GM23248 (cell line): Measurements from ENCODE around the gene WSCD1. TPM values are rescaled to one million over a fixed set of nuclear protein-coding genes. Genes with fewer than 3 reads are reported as not detected.

Experiments
- DNase-seq: peaks from one replicate; pipeline ENCODE4 v3.0.0-alpha.2; 2015
- H2AFZ ChIP-seq: fragments of 200-600 bp; sonication (generic); 2 replicates; pipeline ENCODE4 v1.6.1; 2016; ENCODE audit warnings: antibody characterized with exemption
- H3F3A ChIP-seq: fragments of 200-600 bp; sonication (generic); 2 replicates; pipeline ENCODE4 v1.6.1; 2016; ENCODE audit warnings: mild to moderate bottlenecking, antibody characterized with exemption, mixed run types; ENCODE audit not compliant: insufficient read depth
- H3K27ac ChIP-seq: fragments of 200-600 bp; sonication (generic); 2 replicates; pipeline ENCODE4 v1.5.1; 2016; ENCODE audit warnings: mild to moderate bottlenecking
- H3K27me3 ChIP-seq: fragments of 200-600 bp; sonication (generic); replicated peaks from 2 replicates; pipeline ENCODE4 v1.6.1; 2016; ENCODE audit warnings: mild to moderate bottlenecking; ENCODE audit not compliant: insufficient read depth
- H3K36me3 ChIP-seq: fragments of 200-600 bp; sonication (generic); 2 replicates; pipeline ENCODE4 v1.6.1; 2016; ENCODE audit warnings: low read depth, mild to moderate bottlenecking
- H3K4me1 ChIP-seq: fragments of 200-600 bp; sonication (generic); 2 replicates; pipeline ENCODE4 v1.6.1; 2016; ENCODE audit warnings: mild to moderate bottlenecking; ENCODE audit not compliant: insufficient read depth
- H3K4me2 ChIP-seq: fragments of 200-600 bp; sonication (generic); one replicate; pipeline ENCODE4 v1.6.1; 2016; ENCODE audit warnings: mild to moderate bottlenecking; ENCODE audit not compliant: unreplicated experiment
- H3K4me3 ChIP-seq: fragments of 200-600 bp; sonication (generic); 2 replicates; pipeline ENCODE4 v1.5.1; 2016; ENCODE audit warnings: mild to moderate bottlenecking
- H3K79me2 ChIP-seq: fragments of 200-600 bp; sonication (generic); 2 replicates; pipeline ENCODE4 v1.6.1; 2016; ENCODE audit warnings: mild to moderate bottlenecking; ENCODE audit not compliant: insufficient read depth
- H3K9ac ChIP-seq: fragments of 200-600 bp; sonication (generic); 2 replicates; pipeline ENCODE4 v1.6.1; 2016; ENCODE audit warnings: mild to moderate bottlenecking
- H3K9me2 ChIP-seq: fragments of 200-600 bp; sonication (generic); 2 replicates; pipeline ENCODE4 v1.6.1; 2016; ENCODE audit warnings: mixed run types, mild to moderate bottlenecking, moderate library complexity; ENCODE audit not compliant: insufficient read depth
- H3K9me3 ChIP-seq: fragments of 200-600 bp; sonication (generic); one replicate; pipeline ENCODE4 v1.6.1; 2017; ENCODE audit warnings: low read depth
- H4K20me1 ChIP-seq: fragments of 200-600 bp; sonication (generic); 2 replicates; pipeline ENCODE4 v1.6.0; 2016; ENCODE audit not compliant: insufficient read depth
- EZH2 ChIP-seq: fragments of 200-600 bp; sonication (generic); IDR thresholded peaks from 2 replicates; pipeline ENCODE4 v1.6.1; 2018; ENCODE audit warnings: antibody characterized with exemption, mild to moderate bottlenecking; ENCODE audit not compliant: insufficient read depth, poor library complexity, severe bottlenecking
- EZH2phosphoT487 ChIP-seq: fragments of 200-600 bp; sonication (generic); IDR thresholded peaks from 2 replicates; pipeline ENCODE4 v1.6.1; 2018; ENCODE audit warnings: antibody characterized with exemption, moderate library complexity, mild to moderate bottlenecking, low read depth; ENCODE audit not compliant: insufficient read depth
- WGBS, 2 experiments: methylation state at CpG; one replicate each; pipeline ENCODE4 v1.1.6; 2015 to 2017; ENCODE audit warnings: low lambda C conversion rate in 2 of 2, low coverage in 1 of 2; ENCODE audit errors: missing lambda C conversion rate in 2 of 2; 5-methylcytosine and 5-hydroxymethylcytosine counted together
- in situ Hi-C: fragments of 300-500 bp; cut with MboI; formaldehyde crosslinking; loops from 2 replicates; pipeline ENCODE4 v1.15.0; 2020
- polyA plus RNA-seq: library from polyadenylated mRNA; unstranded; fragments of >200 nt; fragmentation: Nextera tagmentation; extraction: Ambion mirVana; gene quantifications from 2 replicates; pipeline ENCODE4 v1.2.1, GENCODE V29; 2016
- total RNA-seq: library from RNA; depleted of rRNA; stranded (reverse); fragments of >200 nt; shearing (Covaris generic); gene quantifications from 2 replicates; pipeline ENCODE4 v1.2.3, GENCODE V29; 2014

The WSCD1 gene
- total and polyA plus RNA-seq, 2 experiments from 2014 or later = 0.11 TPM; not detected in 1

DNA sequence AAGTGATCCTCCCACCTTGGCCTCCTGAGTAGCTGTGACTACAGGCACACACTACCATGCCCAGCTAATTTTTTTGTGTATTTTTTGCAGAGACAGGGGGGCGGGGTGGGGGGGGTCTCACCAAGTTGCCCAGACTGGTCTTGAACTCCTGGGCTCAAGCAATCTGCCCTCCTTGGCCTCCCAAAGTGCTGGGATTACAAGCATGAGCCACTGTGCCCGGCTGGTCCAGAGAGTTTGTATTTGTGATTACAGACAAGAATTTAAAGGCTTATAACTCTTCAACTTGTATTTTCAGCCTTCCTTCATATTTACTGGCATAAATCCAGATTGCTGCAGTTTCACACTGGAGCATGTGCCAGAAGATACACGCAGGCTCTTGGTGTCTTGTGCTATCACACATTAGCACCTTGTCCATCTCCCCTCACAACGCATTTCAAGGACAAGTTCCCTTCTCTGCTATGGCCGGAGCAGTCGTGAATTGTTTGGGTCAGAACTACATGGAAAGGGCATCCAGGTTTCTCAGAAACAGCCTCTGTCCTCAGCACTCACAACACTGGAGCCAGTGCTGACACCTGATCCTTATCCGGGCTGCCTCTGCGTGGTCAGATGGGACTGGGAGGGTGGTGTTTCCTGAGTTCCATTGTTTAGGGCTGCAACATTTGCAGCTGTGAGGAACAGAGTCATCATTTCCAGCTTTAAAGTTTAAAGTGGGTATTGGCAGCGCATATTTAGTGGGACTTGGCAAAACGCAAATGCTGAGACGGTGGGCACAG, 28.1 kb downstream of the WSCD1 start:
- no peak overlapping the region for H3K4me2 ChIP-seq
- H3K27me3 ChIP-seq = no peaks in the 10 kb centered on the region
- H3F3A ChIP-seq = no peaks in the 10 kb centered on the region
- H3K36me3 ChIP-seq = no peaks in the 10 kb centered on the region
- no peak overlapping the region for H3K9ac ChIP-seq
- no peaks in the 10 kb centered on the region for H4K20me1 ChIP-seq
- H3K9me3 ChIP-seq = no peaks in the 10 kb centered on the region
- WGBS, 2 experiments = 10 to 13% methylated on average over 11 of the region's 11 CpGs
- no peaks in the 10 kb centered on the region for H3K79me2 ChIP-seq
- H3K9me2 ChIP-seq = no peaks in the 10 kb centered on the region
- no peaks in the 10 kb centered on the region for H3K4me1 ChIP-seq
- DNase-seq = no peak
- H2AFZ ChIP-seq = no peak overlapping the region
- no peak overlapping the region for H3K4me3 ChIP-seq
- H3K27ac ChIP-seq = no peak overlapping the region
- in situ Hi-C loops = no loop called here
- TF ChIP-seq EZH2phosphoT487 (no peak), EZH2 (no peak)

DNA sequence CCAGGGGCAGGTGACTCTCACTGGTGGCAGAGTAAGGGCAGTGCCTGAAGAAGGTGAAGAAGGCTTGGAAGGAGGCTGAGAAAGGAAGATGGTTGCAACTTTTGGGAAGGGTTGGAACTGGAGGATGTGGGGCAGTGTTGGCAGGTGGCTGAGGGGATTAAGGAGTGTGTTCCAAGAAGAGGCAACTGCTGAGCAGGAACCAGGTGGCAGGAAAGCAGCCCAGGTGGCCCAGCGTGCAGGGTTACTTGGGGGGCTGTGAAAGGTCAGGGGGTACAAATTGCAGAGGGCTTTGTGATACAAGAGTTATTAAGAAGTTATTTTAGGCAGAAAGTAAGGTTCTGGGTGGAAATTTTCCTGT, 28.6 kb downstream of the WSCD1 start:
- no peak for DNase-seq
- no peaks in the 10 kb centered on the region for H4K20me1 ChIP-seq
- H3K27me3 ChIP-seq = no peaks in the 10 kb centered on the region
- TF ChIP-seq EZH2phosphoT487 = no peak
- no peak for TF ChIP-seq EZH2
- 0 to 7% methylated on average over 1 of the region's 1 CpG for WGBS, 2 experiments
- no peaks in the 10 kb centered on the region for H3K4me1 ChIP-seq
- H3K27ac ChIP-seq = no peak overlapping the region
- no peak overlapping the region for H3K4me2 ChIP-seq
- H3K9ac ChIP-seq = no peak overlapping the region
- H3K9me2 ChIP-seq = no peaks in the 10 kb centered on the region
- no peak overlapping the region for H3K4me3 ChIP-seq
- in situ Hi-C loops = no loop called here
- no peaks in the 10 kb centered on the region for H3K9me3 ChIP-seq
- no peaks in the 10 kb centered on the region for H3K36me3 ChIP-seq
- H3F3A ChIP-seq = no peaks in the 10 kb centered on the region
- no peaks in the 10 kb centered on the region for H3K79me2 ChIP-seq
- H2AFZ ChIP-seq = no peak overlapping the region

DNA sequence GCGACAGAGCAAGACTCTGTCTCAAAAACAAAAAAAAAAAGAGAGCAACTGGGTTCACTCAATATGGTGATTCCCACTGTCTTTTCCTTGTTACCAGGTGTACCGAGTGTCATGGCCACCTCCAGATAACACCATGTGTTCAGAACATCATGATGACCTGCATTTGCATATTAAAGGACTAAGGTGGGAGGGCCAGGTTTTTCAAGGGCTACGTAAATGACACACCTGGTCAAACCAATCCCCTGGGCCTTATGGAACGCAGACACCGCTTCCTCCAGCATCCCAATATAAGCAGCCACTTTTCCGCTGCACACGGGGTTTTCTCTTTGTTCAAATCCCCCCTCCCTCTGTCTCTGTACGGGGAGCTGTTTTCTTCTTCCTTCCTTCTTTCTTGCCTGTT, 29.3 kb downstream of the WSCD1 start:
- H2AFZ ChIP-seq = no peak overlapping the region

DNA sequence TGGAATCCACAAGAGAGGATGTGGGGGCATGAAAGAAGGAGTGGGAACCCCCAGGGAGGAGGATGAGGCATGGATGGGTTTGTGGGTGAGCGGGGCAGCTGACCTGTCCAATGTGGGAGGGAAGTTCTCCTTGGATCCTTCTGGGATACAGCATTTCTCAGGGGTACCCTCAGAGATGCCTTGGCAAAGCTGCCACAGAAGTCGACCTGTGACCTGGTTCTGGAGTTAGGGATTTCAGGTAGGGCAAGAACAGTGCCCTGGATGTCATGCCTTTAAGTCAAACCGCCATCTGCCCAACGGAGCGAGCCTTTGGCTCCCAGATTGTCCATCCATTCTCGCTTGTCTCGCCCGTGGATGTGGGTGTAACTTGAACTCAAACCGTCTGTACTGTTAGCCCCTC, 30.0 kb downstream of the WSCD1 start:
- no peaks in the 10 kb centered on the region for H3K9me2 ChIP-seq
- 26 to 34% methylated on average over 9 of the region's 9 CpGs for WGBS, 2 experiments
- no peaks in the 10 kb centered on the region for H3K27me3 ChIP-seq
- no peak overlapping the region for H3K9ac ChIP-seq
- H3K4me1 ChIP-seq = no peaks in the 10 kb centered on the region
- in situ Hi-C loops = no loop called here
- no peak for DNase-seq
- H3K27ac ChIP-seq = no peak overlapping the region
- no peak overlapping the region for H2AFZ ChIP-seq
- H3K36me3 ChIP-seq = no peaks in the 10 kb centered on the region
- no peaks in the 10 kb centered on the region for H3K79me2 ChIP-seq
- no peaks in the 10 kb centered on the region for H3F3A ChIP-seq
- no peaks in the 10 kb centered on the region for H3K9me3 ChIP-seq
- TF ChIP-seq EZH2 (no peak), EZH2phosphoT487 (no peak)
- no peak overlapping the region for H3K4me2 ChIP-seq
- no peak overlapping the region for H3K4me3 ChIP-seq
- H4K20me1 ChIP-seq = no peaks in the 10 kb centered on the region

More for the DNA sequence above, 29.3 kb downstream of the WSCD1 start:
- WGBS, 2 experiments = 35 to 41% methylated on average over 8 of the region's 8 CpGs
- no peak for DNase-seq
- H3K36me3 ChIP-seq = no peaks in the 10 kb centered on the region
- H3K4me1 ChIP-seq = no peaks in the 10 kb centered on the region
- H3K4me2 ChIP-seq = no peak overlapping the region
- no peak overlapping the region for H3K9ac ChIP-seq
- no peak overlapping the region for H3K4me3 ChIP-seq
- no peaks in the 10 kb centered on the region for H3K27me3 ChIP-seq
- no peaks in the 10 kb centered on the region for H3K9me2 ChIP-seq
- no peaks in the 10 kb centered on the region for H3K79me2 ChIP-seq
- no peaks in the 10 kb centered on the region for H3K9me3 ChIP-seq
- no peaks in the 10 kb centered on the region for H3F3A ChIP-seq
- no peak for TF ChIP-seq EZH2
- no peak for TF ChIP-seq EZH2phosphoT487
- H3K27ac ChIP-seq = no peak overlapping the region
- no peaks in the 10 kb centered on the region for H4K20me1 ChIP-seq
- in situ Hi-C loops = no loop called here
